Ammon's horn (tissue), 1 donor: ENCODE results near the gene AKTIP.
"Not testable (repeated sequence)": the region's sequence is repeated elsewhere in the genome, so short reads cannot be mapped to it uniquely, and the experiment has no call there.

Experiments
- DNase-seq: peaks from one replicate; pipeline ENCODE4 v3.0.0-alpha.2; 2016; ENCODE audit warnings: low spot score

AKTIP gene

DNA sequence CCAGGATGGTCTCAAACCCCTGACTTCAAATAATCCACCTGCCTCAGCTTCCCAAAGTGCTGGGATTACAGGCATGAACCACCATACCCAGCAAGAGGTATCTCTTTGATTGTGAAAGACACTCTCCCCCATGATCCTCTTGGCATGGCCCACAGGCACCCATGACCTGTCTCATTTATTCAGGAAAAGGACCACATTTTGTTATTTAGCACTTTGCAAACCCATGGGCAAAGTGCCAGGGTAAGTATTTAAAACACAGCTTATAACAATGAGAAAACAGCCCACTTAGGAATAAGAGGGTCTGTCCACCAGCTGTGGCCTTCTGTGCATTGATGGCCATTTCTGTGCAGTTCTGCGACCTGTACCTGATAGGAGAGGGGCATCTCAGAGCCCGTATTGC is 12.8 kb upstream of the AKTIP start:
- DNase-seq, result no peak

DNA sequence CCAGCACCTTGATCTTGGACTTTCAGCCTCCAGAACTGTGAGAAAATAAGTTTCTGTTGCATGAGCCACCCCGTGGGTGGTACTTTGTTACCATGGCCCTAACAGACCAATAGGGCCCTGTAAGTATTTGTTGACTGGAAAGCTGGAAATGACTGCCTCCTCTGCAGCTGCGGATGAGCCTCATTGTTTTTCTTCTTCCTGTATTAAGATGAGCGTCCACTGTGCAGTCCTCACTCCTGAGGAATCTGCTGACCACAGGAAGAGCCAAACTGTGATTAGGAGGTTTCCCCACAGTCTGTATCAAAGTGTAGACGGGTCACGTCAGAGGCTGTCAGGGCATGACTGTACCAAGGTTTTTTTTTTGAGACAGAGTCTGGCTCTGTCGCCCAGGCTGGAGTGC is 12.2 kb upstream of the AKTIP start:
- DNase-seq, result no peak

DNA sequence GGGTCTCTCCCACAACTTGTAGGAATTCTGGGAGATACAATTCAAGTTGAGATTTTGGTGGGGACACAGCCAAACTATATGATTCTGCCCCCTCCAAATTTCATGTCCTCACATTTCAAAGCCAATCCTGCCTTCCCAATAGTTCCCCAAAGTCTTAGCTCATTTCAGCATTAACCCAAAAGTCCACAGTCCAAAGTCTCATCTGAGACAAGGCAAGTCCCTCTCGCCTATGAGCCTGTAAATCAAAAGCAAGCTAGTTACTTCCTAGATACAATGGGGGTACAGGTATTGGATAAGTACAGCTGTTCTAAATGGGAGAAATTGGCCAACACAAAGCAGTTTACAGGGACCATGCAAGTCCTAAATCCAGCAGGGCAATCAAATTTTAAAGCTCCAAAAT is 9.8 kb upstream of the AKTIP start:
- DNase-seq, result not testable (repeated sequence)

DNA sequence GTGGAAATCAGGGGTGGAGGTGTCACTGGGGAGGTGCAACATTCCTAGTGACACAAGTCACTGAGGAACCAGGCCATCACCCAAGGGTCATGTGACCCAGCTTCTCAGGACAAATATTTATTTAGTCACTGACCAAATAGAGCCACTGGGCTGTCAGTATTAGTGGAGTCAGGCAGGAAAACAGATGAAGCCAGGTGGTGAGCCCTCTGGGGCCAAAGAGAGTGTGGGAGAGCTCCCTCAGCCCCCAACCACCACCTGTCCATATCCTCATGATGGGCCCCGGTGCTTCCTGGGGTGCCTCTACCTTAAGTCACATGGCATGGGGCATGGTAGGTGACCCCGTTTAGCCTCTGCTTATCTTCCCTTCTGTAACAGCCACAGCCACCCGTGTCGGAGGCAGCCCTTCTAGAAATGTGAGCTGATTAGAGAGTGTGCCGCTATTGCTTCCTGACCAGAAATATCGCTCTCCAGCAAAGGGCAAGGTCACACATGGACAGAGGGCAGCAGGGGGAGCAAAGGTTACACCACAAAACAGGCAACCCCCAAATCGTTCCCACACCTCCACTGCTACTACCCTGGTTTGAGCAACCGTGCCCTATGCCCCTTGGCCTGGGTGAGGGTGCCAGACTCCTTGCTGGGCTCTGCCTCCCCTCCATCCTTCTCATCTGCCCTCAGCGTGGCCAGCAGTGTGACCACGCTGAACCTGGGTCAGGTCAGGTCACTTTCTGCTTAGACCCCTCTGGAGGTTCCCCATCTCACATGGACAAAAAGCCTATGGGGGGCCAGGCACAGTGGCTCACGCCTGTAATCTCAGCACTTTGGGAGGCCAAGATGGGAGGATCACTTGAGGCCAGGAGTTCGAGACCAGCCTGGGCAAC is 8.6 kb upstream of the AKTIP start:
- no peak for DNase-seq

DNA sequence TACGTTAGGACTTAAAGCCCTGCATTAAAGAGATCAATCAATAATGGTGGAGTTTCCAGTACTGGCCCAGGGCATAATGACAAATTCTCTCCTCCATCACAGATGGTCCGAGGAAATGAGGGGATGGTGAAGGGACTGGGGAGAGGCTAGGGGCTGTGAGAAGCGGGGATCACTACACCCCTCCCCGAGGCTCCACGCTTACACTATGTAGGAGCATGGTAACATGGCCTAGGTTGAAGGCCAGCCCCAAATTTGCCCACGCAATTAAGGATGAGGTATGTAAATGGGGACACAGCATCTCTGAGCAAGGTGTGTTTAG is 8.0 kb upstream of the AKTIP start:
- DNase-seq, result no peak

DNA sequence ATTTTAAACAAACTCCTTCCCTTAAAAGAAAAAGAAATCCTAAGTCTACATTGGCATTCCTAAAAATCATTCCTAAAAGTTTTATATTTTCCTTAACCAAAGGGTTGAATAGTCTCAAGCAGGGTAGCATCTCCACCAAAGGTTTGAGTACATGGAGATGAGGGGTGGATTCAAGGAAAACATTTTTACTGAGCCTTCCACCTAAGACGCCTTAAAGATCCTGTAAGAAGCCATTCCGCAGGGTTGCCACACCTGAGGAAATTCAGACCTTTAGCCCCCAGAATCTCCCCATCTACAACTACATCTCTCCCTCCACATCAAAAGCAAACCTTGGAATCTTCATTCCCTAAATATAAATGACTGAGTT is 7.7 kb upstream of the AKTIP start:
- no peak for DNase-seq

DNA sequence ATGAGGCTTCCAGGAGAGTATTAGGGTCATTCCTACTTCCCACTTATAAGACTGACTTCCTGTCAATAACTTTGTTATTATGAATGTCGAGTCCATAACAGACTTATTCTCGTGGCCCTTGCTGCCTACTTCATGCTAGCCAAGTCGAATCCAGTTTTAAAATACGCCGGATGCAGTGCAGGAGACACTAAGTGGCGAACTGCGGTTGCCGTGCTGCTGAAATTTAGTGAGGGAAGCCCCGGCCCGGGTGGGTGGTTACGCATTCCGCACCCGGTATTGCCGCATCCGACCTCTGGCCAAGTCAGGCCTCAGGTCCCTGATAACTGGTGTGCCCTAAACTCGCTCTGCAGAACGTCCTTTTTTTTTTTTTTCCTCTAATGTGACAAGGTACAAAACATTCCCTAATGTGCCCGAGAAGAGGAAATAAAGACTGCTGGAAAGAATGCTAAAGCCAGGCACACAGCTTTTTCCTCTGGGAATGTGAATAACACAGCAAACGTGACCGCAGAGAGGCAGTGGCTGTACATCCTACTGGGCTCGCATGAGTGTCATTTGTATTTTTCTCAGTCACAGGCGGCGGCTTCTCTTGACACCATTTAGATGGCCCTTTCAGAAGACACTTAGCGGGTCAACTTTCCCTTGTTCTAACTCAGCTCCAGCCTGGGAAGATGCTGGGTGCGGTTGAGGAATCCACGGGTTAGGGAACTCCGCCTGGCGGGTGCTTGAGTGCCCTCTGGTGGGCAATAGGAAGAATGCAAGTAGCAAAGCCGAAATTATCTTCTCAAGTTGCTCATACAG is 7.1 kb upstream of the AKTIP start:
- peak; percentile 85 for DNase-seq

DNA sequence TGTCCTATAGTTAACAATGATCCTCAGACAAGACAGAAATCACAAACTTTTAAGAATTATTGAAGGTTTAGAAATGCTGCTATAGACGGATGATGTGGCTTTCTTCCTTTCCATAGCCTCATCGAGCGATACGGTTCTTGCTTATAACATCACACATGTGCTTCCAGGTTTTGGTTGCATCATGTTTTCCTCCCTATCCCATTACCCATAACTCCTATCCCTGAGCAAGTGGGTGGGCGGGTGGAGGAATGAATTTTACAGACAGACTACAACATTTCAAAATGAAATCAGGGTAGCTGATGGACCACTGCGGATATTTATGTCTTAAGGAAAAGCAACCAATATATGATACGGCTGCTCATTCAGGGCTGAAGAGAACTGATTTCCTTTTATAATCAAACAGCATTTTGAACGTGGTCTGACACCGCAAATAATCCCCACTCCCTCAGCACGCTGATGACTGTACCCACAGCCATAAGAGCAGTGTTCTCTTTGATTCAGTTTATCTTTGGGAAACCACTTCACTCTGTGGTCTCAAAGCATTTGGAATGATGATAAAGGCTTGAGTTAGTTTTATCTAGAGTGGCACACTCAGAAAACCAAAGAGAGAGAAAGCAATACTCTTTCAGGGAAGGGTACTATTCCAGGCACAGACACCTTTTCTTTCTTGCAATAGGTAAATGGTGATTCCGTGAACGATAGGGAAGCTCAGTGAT is 4.6 kb upstream of the AKTIP start:
- DNase-seq, result no peak

DNA sequence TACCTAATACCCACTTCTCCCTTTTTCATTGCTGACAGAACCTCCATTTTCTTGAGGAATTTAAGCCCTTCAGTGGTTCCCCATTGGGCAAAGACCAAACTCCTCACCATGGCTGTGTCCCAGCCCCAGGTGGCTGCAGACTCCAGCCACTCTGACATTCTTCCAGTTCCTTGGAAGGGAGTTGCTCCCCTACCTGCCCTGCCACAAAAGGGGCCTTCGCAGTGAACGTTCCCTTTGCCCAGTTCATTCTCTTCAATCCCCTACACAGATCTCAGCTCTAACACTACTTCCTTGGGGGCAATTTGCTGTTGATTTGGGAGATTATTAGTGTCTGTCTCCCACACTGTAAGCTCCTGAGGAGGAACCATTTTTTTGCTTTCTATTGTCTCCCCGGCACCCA is 3.2 kb upstream of the AKTIP start:
- DNase-seq, result no peak

DNA sequence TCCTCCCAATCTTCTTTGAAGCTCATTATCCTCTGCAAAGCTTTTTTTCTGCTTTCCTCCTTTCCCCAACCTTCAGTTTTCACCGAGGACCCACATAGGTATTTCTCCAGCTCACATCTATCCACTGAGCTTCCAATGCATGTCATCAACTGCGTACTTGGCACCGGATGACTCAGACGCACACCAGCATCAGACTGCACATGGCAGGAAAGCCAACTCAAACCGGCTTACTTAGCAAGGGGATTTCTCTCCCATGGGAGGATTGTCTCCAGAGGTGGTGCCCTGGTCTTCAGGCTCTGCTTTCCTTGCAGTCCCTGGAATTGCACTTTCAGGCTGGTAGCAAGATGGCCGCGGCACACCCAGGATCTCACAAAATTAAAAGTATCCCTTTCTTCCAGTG is 1.7 kb upstream of the AKTIP start:
- peak; percentile 25 for DNase-seq

DNA sequence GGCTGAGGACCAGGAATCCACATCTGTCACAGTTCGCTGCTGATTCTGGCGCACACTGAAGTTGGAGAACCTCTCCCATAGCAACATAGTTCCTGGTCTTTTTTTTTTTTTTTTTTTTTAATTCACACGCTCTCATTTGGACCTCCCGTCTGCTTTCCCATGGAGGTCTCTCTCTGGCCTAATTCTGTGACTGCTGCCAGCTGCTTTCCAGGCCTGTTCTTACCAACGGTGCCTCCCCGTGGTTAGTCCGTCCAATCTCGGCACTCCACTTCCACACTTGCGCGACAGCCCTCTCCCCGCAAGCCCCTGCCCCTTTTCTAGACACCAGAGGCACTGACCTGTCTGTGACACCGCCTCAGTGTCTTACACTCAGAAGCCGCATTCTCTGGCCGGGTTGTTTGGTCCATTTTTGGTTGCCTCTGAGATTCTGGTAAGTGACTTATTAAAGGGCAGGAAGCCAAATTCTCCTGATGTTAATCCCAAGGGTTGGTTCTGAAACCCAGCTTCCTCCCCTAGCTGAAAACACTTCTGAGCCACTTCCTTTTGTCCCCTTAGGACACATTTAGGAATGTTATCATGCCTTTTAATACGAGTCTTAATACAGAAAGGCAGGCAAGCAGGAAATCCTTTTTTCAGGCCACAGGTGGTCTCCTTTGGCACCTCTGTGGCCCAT is 1.1 kb upstream of the AKTIP start:
- DNase-seq, result peak; percentile 57

DNA sequence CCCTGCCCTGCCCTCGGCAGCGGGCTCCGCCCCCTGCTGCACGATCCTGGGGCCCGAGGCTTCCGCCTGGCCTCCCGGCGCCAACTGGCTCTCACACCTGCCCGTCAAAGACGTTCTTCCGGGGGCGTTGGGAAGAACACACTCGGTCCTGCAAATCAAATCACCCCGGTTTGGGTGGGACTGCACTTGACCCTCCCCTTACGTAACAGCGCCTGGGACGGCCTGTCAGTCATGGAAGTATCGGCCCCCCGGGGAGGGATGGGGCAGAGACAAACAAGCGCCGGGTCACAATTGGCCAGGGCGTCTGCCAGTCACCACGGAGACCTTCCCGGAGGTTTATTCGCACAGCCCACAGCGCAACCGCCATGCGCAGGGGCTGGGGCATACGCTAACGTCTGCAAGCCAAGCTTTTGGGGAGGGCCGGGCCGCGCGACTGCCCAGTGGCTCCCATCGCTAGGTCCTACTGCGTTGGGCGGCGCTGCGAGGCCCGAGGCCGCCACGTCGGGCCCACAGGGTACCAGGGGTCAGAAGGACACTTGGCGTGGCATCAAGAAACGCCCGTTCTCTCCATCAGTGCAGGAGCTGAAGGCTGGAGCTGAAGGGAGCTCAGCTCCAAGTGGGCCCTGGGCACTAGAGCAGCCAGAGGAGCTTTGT is 388 bp upstream of the AKTIP start:
- DNase-seq, result peak; percentile 100

DNA sequence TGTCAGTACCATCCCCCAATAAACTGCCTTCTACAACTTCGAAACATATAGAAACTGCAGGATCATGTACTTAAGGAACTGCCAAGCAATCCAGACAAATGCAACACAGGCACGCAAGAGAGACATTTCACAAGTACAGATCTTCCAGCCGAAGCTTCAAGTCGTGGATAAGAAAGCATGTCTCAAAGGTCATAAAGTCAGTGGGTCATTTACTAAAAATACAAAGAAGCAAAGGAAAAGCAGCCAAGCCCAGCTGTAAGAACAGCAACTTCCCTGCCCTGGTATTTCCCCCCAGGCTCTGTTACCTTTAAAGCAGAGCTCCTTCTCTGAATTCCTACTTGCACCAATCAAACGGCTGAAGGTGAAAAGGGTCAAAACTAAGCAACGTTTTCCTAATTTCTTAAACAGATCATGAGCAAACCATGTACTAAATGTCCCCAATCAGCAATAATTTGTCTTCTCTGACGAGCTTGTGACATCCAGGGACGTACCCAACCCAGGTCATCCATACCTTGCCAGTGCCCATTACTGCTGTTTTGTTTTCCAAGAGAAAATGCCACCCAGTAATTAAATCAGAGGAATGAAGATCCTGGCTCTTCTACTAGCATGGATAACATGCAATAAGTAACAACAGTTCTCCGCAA is 1.7 kb downstream of the AKTIP start:
- no peak for DNase-seq

DNA sequence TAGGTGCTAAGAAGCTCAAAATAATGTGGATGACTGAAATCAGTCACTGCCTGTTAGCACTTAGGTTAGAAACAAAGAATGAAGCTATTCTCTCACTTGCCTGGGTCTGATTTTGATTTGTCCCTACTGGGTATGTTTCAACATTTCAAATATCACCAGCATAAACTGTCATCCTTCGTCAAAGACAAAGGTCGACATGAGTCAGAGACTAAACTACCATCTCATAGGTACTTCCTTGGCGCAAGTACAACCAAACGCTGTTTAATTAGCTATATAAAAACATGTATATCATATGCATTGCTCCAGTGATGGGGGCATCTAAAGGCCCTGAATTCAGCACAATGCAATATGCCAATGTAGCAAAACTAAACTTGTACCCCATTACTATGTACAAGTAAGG is 4.0 kb downstream of the AKTIP start:
- DNase-seq, result no peak

DNA sequence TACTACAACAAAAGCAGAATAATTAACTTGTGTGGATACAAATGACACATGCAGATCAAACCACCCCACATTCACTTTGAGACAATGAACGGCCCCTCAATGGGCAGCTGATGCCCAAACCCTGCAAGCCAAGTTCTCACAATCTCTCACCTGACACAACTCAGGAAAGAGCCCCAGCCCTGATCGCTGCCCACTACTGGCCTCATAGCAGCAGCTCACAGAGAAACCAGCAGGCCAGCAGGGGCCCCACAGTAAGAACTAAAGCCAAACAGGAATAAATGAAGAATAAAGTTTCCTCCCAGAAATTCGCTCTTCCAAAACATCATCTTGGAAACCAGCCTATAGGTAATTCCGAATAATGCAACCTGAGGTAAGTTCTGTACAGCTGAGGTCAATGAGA is 7.7 kb downstream of the AKTIP start:
- DNase-seq, result no peak

DNA sequence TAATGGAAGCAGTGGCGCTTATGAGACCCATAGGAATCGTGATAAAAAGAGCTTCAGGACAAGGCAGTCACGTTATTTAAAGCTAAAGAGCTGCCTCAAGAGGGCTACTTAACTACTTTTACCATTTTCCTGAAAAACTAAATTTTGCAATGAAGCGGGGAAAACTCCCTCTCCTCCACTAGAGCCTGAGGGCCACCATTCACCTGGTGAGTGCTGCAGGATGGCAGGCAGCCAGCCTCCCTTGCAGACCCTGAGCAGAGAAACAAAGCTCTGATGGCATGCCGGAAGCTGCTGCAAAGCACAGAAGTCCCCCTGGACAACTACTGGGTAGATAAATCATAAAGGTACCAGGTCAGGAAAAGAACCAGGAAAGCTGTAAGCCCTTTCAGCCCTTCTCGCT is 8.4 kb downstream of the AKTIP start:
- DNase-seq, result no peak

DNA sequence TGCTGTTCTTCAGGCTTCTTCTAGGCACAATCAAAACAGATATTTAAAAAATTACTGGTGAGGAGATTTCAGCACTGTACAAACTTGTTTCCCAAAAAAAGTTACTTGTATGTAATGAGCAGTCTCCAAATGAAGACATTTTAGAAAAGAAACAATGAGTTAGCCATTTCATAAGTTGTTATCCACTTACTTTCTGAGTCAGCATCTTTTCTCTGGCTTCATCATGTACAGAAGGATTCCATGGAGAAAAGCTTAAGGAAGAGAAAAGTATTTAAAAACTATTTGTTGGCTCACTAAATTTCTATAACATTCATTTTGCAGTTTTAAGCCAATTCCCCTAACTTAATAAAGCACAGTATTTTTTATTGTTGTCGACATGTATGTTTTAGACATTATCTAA is 10.5 kb downstream of the AKTIP start:
- no peak for DNase-seq

DNA sequence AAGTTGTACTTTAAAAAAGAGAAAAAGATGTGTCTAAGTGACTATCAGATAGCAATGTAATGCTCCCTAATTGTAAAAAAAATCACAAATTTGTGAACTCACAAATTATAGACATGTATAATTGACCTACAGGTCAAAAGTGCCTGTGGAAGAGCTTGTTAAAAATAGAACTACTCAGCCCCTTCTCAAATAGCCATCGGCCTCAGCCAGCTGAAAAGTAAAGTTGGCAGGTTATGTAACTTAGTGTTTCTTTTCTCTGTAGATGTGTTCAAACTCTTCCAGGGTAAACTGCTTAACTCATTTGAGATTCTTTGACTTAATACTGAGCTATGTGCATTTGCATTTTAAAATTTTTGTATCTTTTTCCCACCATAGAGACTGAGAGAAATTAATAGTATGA is 13.3 kb downstream of the AKTIP start:
- DNase-seq, result no peak

DNA sequence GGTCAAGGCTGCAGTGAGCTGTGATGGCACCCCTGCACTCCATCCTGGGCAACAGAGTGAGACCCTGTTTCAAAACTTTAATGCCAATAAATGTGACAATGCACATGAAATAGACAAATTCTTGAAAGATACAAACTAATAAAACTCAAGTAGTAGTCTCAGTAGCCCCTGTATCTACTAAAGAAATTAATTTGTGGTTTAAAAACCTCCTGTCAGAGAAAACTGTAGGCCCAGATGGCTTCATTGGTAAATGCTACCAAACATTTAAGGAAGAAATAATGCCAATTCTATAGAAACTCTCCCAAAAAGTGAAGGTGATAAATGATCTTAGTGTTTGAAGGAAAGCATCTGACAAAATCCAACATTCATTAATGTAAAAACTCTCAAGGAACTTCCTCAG is 16.8 kb downstream of the AKTIP start:
- DNase-seq, result no peak

DNA sequence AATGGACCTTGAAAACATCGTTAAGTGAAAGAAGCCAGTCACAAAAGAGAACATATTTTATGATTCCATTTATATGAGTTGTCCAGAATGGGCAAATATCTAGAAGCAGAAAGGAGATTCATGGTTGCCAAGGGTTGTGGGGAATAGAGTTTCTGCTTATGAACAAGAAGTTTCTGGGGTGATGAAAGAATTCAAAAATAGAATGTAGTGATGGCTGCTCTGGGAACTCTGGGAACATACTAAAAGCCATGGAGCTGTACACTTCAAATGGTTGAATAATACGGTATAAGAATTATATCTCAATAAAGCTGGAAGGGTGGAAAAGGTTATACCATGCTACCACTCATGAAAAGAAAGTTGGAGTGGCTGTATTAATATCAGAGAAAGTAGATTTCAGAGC is 18.5 kb downstream of the AKTIP start:
- no peak for DNase-seq

DNA sequence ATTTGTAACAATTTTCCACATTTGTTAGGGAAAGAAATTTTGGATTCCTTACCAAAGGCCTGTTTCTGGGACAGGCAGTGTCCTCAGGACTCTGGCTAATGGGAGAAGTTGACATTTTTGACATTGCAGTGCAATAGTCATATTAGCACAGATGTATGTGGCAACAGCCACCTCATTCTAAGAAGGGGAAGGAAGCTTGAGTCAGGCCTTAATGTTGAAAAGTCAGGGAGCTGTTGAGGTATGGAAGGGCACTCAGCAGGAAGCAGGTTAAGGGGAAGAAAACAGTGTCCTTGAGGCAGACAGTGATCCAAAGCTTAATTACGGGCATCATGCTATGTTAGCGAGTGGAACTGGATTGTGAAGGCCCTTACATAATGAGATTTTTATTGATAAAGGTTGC is 20.9 kb downstream of the AKTIP start:
- no peak for DNase-seq
